GM23338 (cell line): ENCODE results near the gene PARP8. TPM values are rescaled to one million over a fixed set of nuclear protein-coding genes. Genes with fewer than 3 reads are reported as not detected.

Experiments
- ATAC-seq: fragments of 200-7000 bp; cut with Tn5 transposase; 3 replicates; pipeline ENCODE4 v1.9.1; 2020
- DNase-seq: peaks from one replicate; pipeline ENCODE4 v3.0.0-alpha.2; 2015; ENCODE audit warnings: low spot score
- H2AFZ ChIP-seq: fragments of 200-600 bp; sonication (generic); 2 replicates; pipeline ENCODE4 v1.8.0; 2016; ENCODE audit warnings: antibody characterized with exemption, mild to moderate bottlenecking, moderate library complexity
- H3F3A ChIP-seq: fragments of 200-600 bp; sonication (generic); replicated peaks from 2 replicates; pipeline ENCODE4 v1.8.0; 2017; ENCODE audit warnings: antibody characterized with exemption, mixed run types, low read depth
- H3K27ac ChIP-seq: fragments of 200-600 bp; sonication (generic); 2 replicates; pipeline ENCODE4 v1.6.1; 2016; ENCODE audit warnings: low read depth
- H3K27me3 ChIP-seq: fragments of 200-600 bp; sonication (generic); 2 replicates; pipeline ENCODE4 v1.8.0; 2016; ENCODE audit warnings: mild to moderate bottlenecking, mixed run types, moderate library complexity; ENCODE audit not compliant: insufficient read depth
- H3K36me3 ChIP-seq: fragments of 200-600 bp; sonication (generic); 2 replicates; pipeline ENCODE4 v1.8.0; 2016; ENCODE audit warnings: mild to moderate bottlenecking; ENCODE audit not compliant: insufficient read depth
- H3K4me1 ChIP-seq: fragments of 200-600 bp; sonication (generic); 2 replicates; pipeline ENCODE4 v1.8.0; 2016; ENCODE audit warnings: mild to moderate bottlenecking, moderate library complexity; ENCODE audit not compliant: insufficient read depth
- H3K4me2 ChIP-seq: fragments of 200-600 bp; sonication (generic); 2 replicates; pipeline ENCODE4 v1.7.1; 2017; ENCODE audit warnings: mixed run types
- H3K4me3 ChIP-seq: fragments of 200-600 bp; sonication (generic); 2 replicates; pipeline ENCODE4 v1.6.1; 2016; ENCODE audit warnings: mixed run types
- H3K79me2 ChIP-seq: fragments of 200-600 bp; sonication (generic); replicated peaks from 2 replicates; pipeline ENCODE4 v1.8.0; 2017; ENCODE audit warnings: mild to moderate bottlenecking; ENCODE audit not compliant: insufficient read depth
- H3K9me2 ChIP-seq: fragments of 200-600 bp; sonication (generic); 2 replicates; pipeline ENCODE4 v1.8.0; 2017; ENCODE audit not compliant: insufficient read depth
- H4K20me1 ChIP-seq: fragments of 200-600 bp; sonication (generic); replicated peaks from 2 replicates; pipeline ENCODE4 v1.8.0; 2017; ENCODE audit warnings: mild to moderate bottlenecking; ENCODE audit not compliant: insufficient read depth
- H3K27ac Mint-ChIP-seq: 2 replicates; pipeline ENCODE4 v1.8.0; 2020; ENCODE audit warnings: inconsistent platforms, mild to moderate bottlenecking, moderate library complexity, mixed read lengths
- H3K27me3 Mint-ChIP-seq: 3 replicates; pipeline ENCODE4 v1.8.0; 2022; ENCODE audit warnings: low read depth, mild to moderate bottlenecking, moderate library complexity, mixed read lengths, inconsistent platforms; ENCODE audit not compliant: insufficient read depth, poor library complexity
- H3K36me3 Mint-ChIP-seq: 3 replicates; pipeline ENCODE4 v1.8.0; 2021; ENCODE audit warnings: low read depth, mild to moderate bottlenecking, inconsistent platforms, moderate library complexity, mixed read lengths
- H3K4me1 Mint-ChIP-seq: 3 replicates; pipeline ENCODE4 v1.8.0; 2020; ENCODE audit warnings: mild to moderate bottlenecking, inconsistent platforms, mixed read lengths
- H3K4me3 Mint-ChIP-seq: 3 replicates; pipeline ENCODE4 v1.8.0; 2021; ENCODE audit warnings: moderate library complexity, mild to moderate bottlenecking, inconsistent platforms, mixed read lengths
- H3K9me3 Mint-ChIP-seq: 3 replicates; pipeline ENCODE4 v1.8.0; 2020; ENCODE audit warnings: moderate library complexity, mild to moderate bottlenecking, inconsistent platforms, mixed read lengths
- CREB1 ChIP-seq: fragments of 250-450 bp; sonication (Bioruptor Pico); IDR thresholded peaks from 2 replicates; pipeline ENCODE4 v1.5.0; 2020; ENCODE audit warnings: low read depth, mild to moderate bottlenecking, moderate library complexity
- EZH2 ChIP-seq: fragments of 200-600 bp; sonication (generic); IDR thresholded peaks from one replicate; pipeline ENCODE4 v1.8.0; 2017; ENCODE audit warnings: antibody characterized with exemption, mild to moderate bottlenecking, low read depth; ENCODE audit not compliant: unreplicated experiment
- EZH2phosphoT487 ChIP-seq: fragments of 200-600 bp; sonication (generic); IDR thresholded peaks from one replicate; pipeline ENCODE4 v1.8.1; 2018; ENCODE audit warnings: antibody characterized with exemption; ENCODE audit not compliant: unreplicated experiment
- JUNB ChIP-seq: IDR thresholded peaks from one replicate; pipeline ENCODE4 v1.6.1; 2016; ENCODE audit warnings: antibody characterized with exemption; ENCODE audit not compliant: unreplicated experiment
- NANOG ChIP-seq: IDR thresholded peaks from 2 replicates; pipeline ENCODE4 v1.6.1; 2016; ENCODE audit warnings: antibody characterized with exemption, borderline replicate concordance
- POLR2AphosphoS5 ChIP-seq: IDR thresholded peaks from 2 replicates; pipeline ENCODE4 v1.6.1; 2016; ENCODE audit warnings: antibody characterized with exemption, low read depth
- STAT1 ChIP-seq: IDR thresholded peaks from one replicate; pipeline ENCODE4 v1.6.1; 2016; ENCODE audit warnings: antibody characterized with exemption; ENCODE audit not compliant: unreplicated experiment
- ZNF114 ChIP-seq: fragments of 250-450 bp; sonication (Bioruptor Pico); IDR thresholded peaks from 2 replicates; pipeline ENCODE4 v1.5.0; 2020; ENCODE audit warnings: mild to moderate bottlenecking, moderate library complexity
- ZNF331 ChIP-seq: fragments of 250-450 bp; sonication (Bioruptor Pico); IDR thresholded peaks from 2 replicates; pipeline ENCODE4 v1.5.0; 2020; ENCODE audit warnings: low read depth, mild to moderate bottlenecking, moderate library complexity
- polyA plus RNA-seq: library from polyadenylated mRNA; unstranded; fragments of >200 nt; fragmentation: Nextera tagmentation; extraction: Ambion mirVana; gene quantifications from 2 replicates; pipeline ENCODE4 v1.2.1, GENCODE V29; 2016
- total RNA-seq: library from RNA; depleted of rRNA; stranded (reverse); fragments of >200 nt; shearing (Covaris generic); gene quantifications from 2 replicates; pipeline ENCODE4 v1.2.3, GENCODE V29; 2014
- TF ChIP-seq, protein P1 (sequence below): IDR thresholded peaks from 2 replicates; pipeline ENCODE4 v1.6.1; 2016; ENCODE audit warnings: antibody characterized with exemption
- TF ChIP-seq, protein P2 (sequence below), 2 experiments: fragments of 200-600 bp in 1 of 2; sonication (generic) in 1 of 2; conservative IDR thresholded peaks; 2 replicates each; pipeline versions ENCODE4 v1.5.1 to v1.6.1; 2016 to 2017; ENCODE audit warnings: antibody characterized with exemption in 2 of 2, low read depth in 2 of 2, mild to moderate bottlenecking in 2 of 2, moderate library complexity in 1 of 2
- TF ChIP-seq, protein P3 (sequence below): IDR thresholded peaks from one replicate; pipeline ENCODE4 v1.6.1; 2018; ENCODE audit warnings: antibody characterized with exemption; ENCODE audit not compliant: unreplicated experiment
- TF ChIP-seq, protein P4 (sequence below): fragments of 250-450 bp; sonication (Bioruptor Pico); IDR thresholded peaks from 2 replicates; pipeline ENCODE4 v1.5.0; 2020; ENCODE audit warnings: mild to moderate bottlenecking, moderate library complexity

Gene PARP8
- total and polyA plus RNA-seq, 2 experiments from 2014 or later, result 13.0 to 25.0 TPM

DNA sequence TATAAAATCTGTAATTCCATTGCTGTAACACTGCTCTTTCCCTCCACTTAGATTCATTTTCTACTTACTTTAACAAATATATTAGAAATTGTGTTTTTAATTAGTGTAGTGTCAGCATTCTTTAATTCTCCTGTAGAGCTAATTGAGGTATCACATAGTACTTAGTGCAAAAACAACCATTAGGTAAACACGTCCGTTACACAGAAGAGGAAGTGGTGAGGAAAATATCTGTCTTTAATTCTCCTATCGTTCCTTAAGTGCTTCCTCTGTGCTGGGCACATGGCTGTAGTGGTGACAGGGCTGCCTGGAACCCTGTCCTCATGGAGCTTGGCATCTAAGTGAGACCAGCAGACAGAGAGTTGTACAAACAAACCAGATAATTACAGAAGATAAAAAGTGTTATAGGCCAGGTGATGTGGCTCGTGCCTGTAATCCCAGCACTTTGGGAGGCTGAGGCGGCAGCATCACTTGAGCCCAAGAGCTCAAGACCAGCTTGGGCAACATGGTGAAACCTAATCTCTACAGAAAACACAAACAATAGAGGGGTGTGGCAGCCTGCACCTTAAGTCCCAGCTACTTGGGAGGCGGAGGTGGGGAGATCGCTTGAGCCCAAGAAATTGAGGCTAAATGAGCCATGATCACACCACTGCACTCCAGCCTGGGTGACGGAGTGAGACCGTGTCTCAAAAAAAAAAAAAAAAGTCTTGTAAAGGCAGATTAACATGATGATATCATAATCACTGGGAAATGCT, 36.4 kb downstream of the PARP8 start:
- Histone ChIP-seq H2AFZ (no peak overlapping the region), H3K4me1 (peaks cover 28% of the 10 kb centered on the region), H3K9me2 (no peaks in the 10 kb centered on the region), H3K27ac (0 out of 2 replicates have a peak overlapping the region, but pooled peaks have one; percentile 8), H3K4me3 (no peak overlapping the region), H3K79me2 (peaks cover 99% of the 10 kb centered on the region), H3K36me3 (no peaks in the 10 kb centered on the region), H4K20me1 (no peaks in the 10 kb centered on the region; the same call in 1 of the 2 replicates), H3K4me2 (no peak overlapping the region; the same call in 1 of the 2 replicates), H3K27me3 (no peaks in the 10 kb centered on the region), H3F3A (no peaks in the 10 kb centered on the region)
- Mint-ChIP-seq H3K9me3 (no peaks in the 10 kb centered on the region), H3K4me3 (no peak overlapping the region), H3K27ac (peak overlapping the region; percentile 52; the same call in 1 of the 2 replicates), H3K4me1 (peaks cover 32% of the 10 kb centered on the region), H3K27me3 (no peaks in the 10 kb centered on the region), H3K36me3 (no peaks in the 10 kb centered on the region)
- DNase-seq, result peak; percentile 41
- peak; percentile 72 for ATAC-seq
- TF ChIP-seq, protein P1, sequence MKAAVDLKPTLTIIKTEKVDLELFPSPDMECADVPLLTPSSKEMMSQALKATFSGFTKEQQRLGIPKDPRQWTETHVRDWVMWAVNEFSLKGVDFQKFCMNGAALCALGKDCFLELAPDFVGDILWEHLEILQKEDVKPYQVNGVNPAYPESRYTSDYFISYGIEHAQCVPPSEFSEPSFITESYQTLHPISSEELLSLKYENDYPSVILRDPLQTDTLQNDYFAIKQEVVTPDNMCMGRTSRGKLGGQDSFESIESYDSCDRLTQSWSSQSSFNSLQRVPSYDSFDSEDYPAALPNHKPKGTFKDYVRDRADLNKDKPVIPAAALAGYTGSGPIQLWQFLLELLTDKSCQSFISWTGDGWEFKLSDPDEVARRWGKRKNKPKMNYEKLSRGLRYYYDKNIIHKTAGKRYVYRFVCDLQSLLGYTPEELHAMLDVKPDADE, result no peak
- TF ChIP-seq CREB1 (CRISPR knock-in tag) (no peak), STAT1 (no peak), ZNF331 (no peak), ZNF114 (CRISPR knock-in tag) (no peak), JUNB (no peak), EZH2 (no peak), EZH2phosphoT487 (no peak), POLR2AphosphoS5 (no peak), NANOG (no peak)
- TF ChIP-seq, protein P2, sequence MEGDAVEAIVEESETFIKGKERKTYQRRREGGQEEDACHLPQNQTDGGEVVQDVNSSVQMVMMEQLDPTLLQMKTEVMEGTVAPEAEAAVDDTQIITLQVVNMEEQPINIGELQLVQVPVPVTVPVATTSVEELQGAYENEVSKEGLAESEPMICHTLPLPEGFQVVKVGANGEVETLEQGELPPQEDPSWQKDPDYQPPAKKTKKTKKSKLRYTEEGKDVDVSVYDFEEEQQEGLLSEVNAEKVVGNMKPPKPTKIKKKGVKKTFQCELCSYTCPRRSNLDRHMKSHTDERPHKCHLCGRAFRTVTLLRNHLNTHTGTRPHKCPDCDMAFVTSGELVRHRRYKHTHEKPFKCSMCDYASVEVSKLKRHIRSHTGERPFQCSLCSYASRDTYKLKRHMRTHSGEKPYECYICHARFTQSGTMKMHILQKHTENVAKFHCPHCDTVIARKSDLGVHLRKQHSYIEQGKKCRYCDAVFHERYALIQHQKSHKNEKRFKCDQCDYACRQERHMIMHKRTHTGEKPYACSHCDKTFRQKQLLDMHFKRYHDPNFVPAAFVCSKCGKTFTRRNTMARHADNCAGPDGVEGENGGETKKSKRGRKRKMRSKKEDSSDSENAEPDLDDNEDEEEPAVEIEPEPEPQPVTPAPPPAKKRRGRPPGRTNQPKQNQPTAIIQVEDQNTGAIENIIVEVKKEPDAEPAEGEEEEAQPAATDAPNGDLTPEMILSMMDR (conservative IDR thresholded peaks at IDR 0.05; ENCODE audit: low read depth in 2 of 2), result no peak
- TF ChIP-seq, protein P3, sequence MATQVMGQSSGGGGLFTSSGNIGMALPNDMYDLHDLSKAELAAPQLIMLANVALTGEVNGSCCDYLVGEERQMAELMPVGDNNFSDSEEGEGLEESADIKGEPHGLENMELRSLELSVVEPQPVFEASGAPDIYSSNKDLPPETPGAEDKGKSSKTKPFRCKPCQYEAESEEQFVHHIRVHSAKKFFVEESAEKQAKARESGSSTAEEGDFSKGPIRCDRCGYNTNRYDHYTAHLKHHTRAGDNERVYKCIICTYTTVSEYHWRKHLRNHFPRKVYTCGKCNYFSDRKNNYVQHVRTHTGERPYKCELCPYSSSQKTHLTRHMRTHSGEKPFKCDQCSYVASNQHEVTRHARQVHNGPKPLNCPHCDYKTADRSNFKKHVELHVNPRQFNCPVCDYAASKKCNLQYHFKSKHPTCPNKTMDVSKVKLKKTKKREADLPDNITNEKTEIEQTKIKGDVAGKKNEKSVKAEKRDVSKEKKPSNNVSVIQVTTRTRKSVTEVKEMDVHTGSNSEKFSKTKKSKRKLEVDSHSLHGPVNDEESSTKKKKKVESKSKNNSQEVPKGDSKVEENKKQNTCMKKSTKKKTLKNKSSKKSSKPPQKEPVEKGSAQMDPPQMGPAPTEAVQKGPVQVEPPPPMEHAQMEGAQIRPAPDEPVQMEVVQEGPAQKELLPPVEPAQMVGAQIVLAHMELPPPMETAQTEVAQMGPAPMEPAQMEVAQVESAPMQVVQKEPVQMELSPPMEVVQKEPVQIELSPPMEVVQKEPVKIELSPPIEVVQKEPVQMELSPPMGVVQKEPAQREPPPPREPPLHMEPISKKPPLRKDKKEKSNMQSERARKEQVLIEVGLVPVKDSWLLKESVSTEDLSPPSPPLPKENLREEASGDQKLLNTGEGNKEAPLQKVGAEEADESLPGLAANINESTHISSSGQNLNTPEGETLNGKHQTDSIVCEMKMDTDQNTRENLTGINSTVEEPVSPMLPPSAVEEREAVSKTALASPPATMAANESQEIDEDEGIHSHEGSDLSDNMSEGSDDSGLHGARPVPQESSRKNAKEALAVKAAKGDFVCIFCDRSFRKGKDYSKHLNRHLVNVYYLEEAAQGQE, result no peak
- TF ChIP-seq, protein P4, sequence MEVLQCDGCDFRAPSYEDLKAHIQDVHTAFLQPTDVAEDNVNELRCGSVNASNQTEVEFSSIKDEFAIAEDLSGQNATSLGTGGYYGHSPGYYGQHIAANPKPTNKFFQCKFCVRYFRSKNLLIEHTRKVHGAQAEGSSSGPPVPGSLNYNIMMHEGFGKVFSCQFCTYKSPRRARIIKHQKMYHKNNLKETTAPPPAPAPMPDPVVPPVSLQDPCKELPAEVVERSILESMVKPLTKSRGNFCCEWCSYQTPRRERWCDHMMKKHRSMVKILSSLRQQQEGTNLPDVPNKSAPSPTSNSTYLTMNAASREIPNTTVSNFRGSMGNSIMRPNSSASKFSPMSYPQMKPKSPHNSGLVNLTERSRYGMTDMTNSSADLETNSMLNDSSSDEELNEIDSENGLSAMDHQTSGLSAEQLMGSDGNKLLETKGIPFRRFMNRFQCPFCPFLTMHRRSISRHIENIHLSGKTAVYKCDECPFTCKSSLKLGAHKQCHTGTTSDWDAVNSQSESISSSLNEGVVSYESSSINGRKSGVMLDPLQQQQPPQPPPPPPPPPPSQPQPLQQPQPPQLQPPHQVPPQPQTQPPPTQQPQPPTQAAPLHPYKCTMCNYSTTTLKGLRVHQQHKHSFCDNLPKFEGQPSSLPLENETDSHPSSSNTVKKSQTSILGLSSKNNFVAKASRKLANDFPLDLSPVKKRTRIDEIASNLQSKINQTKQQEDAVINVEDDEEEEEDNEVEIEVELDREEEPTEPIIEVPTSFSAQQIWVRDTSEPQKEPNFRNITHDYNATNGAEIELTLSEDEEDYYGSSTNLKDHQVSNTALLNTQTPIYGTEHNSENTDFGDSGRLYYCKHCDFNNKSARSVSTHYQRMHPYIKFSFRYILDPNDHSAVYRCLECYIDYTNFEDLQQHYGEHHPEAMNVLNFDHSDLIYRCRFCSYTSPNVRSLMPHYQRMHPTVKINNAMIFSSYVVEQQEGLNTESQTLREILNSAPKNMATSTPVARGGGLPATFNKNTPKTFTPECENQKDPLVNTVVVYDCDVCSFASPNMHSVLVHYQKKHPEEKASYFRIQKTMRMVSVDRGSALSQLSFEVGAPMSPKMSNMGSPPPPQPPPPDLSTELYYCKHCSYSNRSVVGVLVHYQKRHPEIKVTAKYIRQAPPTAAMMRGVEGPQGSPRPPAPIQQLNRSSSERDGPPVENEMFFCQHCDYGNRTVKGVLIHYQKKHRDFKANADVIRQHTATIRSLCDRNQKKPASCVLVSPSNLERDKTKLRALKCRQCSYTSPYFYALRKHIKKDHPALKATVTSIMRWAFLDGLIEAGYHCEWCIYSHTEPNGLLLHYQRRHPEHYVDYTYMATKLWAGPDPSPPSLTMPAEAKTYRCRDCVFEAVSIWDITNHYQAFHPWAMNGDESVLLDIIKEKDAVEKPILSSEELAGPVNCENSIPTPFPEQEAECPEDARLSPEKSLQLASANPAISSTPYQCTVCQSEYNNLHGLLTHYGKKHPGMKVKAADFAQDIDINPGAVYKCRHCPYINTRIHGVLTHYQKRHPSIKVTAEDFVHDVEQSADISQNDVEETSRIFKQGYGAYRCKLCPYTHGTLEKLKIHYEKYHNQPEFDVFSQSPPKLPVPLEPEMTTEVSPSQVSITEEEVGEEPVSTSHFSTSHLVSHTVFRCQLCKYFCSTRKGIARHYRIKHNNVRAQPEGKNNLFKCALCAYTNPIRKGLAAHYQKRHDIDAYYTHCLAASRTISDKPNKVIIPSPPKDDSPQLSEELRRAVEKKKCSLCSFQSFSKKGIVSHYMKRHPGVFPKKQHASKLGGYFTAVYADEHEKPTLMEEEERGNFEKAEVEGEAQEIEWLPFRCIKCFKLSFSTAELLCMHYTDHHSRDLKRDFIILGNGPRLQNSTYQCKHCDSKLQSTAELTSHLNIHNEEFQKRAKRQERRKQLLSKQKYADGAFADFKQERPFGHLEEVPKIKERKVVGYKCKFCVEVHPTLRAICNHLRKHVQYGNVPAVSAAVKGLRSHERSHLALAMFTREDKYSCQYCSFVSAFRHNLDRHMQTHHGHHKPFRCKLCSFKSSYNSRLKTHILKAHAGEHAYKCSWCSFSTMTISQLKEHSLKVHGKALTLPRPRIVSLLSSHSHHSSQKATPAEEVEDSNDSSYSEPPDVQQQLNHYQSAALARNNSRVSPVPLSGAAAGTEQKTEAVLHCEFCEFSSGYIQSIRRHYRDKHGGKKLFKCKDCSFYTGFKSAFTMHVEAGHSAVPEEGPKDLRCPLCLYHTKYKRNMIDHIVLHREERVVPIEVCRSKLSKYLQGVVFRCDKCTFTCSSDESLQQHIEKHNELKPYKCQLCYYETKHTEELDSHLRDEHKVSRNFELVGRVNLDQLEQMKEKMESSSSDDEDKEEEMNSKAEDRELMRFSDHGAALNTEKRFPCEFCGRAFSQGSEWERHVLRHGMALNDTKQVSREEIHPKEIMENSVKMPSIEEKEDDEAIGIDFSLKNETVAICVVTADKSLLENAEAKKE (CRISPR knock-in tag), result no peak
